ENCODE measurements around the gene TMEM175.
"Not testable (repeated sequence)": the region's sequence is repeated elsewhere in the genome, so short reads cannot be mapped to it uniquely, and the experiment has no call there.

DNA sequence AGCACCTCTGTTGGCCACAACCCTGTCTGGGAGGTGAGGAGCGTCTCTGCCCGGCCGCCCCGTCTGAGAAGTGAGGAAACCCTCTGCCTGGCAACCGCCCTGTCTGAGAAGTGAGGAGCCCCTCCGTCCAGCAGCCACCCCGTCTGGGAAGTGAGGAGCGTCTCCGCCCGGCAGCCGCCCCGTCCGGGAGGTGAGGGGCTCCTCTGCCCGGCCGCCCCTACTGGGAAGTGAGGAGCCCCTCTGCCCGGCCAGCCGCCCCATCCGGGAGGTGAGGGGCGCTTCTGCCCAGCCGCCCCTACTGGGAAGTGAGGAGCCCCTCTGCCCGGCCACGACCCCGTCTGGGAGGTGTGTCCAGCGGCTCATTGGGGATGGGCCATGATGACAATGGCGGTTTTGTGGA, 43.8 kb downstream of the TMEM175 start:
- not testable (repeated sequence) for TF ChIP-seq SP3 (tag by site-specific recombination; IDR thresholded peaks at IDR 0.05); AEBP2 (tag by site-specific recombination; IDR thresholded peaks at IDR 0.05; ENCODE audit: borderline replicate concordance); ZNF341 (tag by site-specific recombination; IDR thresholded peaks at IDR 0.05; ENCODE audit: low read depth); CTCF (tag by site-specific recombination; IDR thresholded peaks at IDR 0.05); ZBTB6 (tag by site-specific recombination; IDR thresholded peaks at IDR 0.05); ZNF561 (tag by site-specific recombination; IDR thresholded peaks at IDR 0.05; ENCODE audit: borderline replicate concordance); REPIN1 (tag by site-specific recombination; IDR thresholded peaks at IDR 0.05; ENCODE audit: low read depth); ZSCAN16 (tag by site-specific recombination; IDR thresholded peaks at IDR 0.05); SETDB1 (IDR thresholded peaks at IDR 0.05; ENCODE audit: insufficient read length, low read length)
- TF ChIP-seq, protein P1, sequence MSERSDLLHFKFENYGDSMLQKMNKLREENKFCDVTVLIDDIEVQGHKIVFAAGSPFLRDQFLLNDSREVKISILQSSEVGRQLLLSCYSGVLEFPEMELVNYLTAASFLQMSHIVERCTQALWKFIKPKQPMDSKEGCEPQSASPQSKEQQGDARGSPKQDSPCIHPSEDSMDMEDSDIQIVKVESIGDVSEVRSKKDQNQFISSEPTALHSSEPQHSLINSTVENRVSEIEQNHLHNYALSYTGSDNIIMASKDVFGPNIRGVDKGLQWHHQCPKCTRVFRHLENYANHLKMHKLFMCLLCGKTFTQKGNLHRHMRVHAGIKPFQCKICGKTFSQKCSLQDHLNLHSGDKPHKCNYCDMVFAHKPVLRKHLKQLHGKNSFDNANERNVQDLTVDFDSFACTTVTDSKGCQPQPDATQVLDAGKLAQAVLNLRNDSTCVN (tag by site-specific recombination; optimal IDR thresholded peaks at IDR 0.05), result not testable (repeated sequence)

Measured in HEK293 (cell line).